Measurements from ENCODE around the gene SCLY. TPM values are rescaled to one million over a fixed set of nuclear protein-coding genes. Genes with fewer than 3 reads are reported as not detected.

The SCLY gene
- total and polyA plus RNA-seq, 4 donors: 7.8 to 16.1 (median 12.1) TPM

- Histone ChIP-seq H3K4me1 (ENCODE audit: control insufficient read depth in 5 of 5, insufficient read depth in 5 of 5, low read length in 5 of 5) (peaks cover 3 to 23% (median 7%) of the 10 kb centered on the region in 5 donors), H3K9me3 (ENCODE audit: control insufficient read depth in 4 of 4, insufficient read depth in 3 of 4, low read length in 3 of 4) (no peaks in the 10 kb centered on the region), H3K36me3 (ENCODE audit: control insufficient read depth in 4 of 4, insufficient read depth in 4 of 4, low read length in 4 of 4) (no peaks in the 10 kb centered on the region), H3K27me3 (ENCODE audit: control insufficient read depth in 3 of 3, insufficient read depth in 3 of 3, low read length in 2 of 3) (peaks cover 0 to 2% (median 0%) of the 10 kb centered on the region in 3 donors), H3K27ac (ENCODE audit: low read depth in 1 of 2, low read length in 1 of 2) (no peak overlapping the region), H3K4me3 (no peak overlapping the region), H3K9ac (ENCODE audit: insufficient read depth in 1 of 2, low read length in 2 of 2) (no peak overlapping the region)
- no peak for ATAC-seq (ENCODE audit: insufficient read depth, low FRiP score)
- TF ChIP-seq CTCF (IDR thresholded peaks at IDR 0.05; ENCODE audit: control extremely low read depth, extremely low read depth): no peak
- no peak for DNase-seq
- WGBS, 2 donors: 93 to 94% methylated on average over 7 of the region's 7 CpGs
Observed at GRCh38 chr2:238140040-238140439, 79.2 kb downstream of the SCLY start.

- no peak for TF ChIP-seq CTCF (IDR thresholded peaks at IDR 0.05; ENCODE audit: control extremely low read depth, extremely low read depth)
- no peak overlapping the region for H3K27ac ChIP-seq (ENCODE audit: low read depth in 1 of 2, low read length in 1 of 2)
- H3K9me3 ChIP-seq (ENCODE audit: control insufficient read depth in 4 of 4, insufficient read depth in 3 of 4, low read length in 3 of 4): no peaks in the 10 kb centered on the region
- no peak for DNase-seq
- H3K27me3 ChIP-seq (ENCODE audit: control insufficient read depth in 3 of 3, insufficient read depth in 3 of 3, low read length in 2 of 3): peaks cover 0 to 2% (median 0%) of the 10 kb centered on the region in 3 donors
- no peaks in the 10 kb centered on the region for H3K36me3 ChIP-seq (ENCODE audit: control insufficient read depth in 4 of 4, insufficient read depth in 4 of 4, low read length in 4 of 4)
- no peak for ATAC-seq (ENCODE audit: insufficient read depth, low FRiP score)
- peaks cover 3 to 23% (median 7%) of the 10 kb centered on the region in 5 donors for H3K4me1 ChIP-seq (ENCODE audit: control insufficient read depth in 5 of 5, insufficient read depth in 5 of 5, low read length in 5 of 5)
- no peak overlapping the region for H3K9ac ChIP-seq (ENCODE audit: insufficient read depth in 1 of 2, low read length in 2 of 2)
- H3K4me3 ChIP-seq: no peak overlapping the region
- 94 to 96% methylated on average over 60 of the region's 60 CpGs for WGBS, 2 donors
Observed at GRCh38 chr2:238140721-238141540, 80.1 kb downstream of the SCLY start.

GRCh38 chr2:238141541-238142318, 80.9 kb downstream of the SCLY start:
- no peak for TF ChIP-seq CTCF (IDR thresholded peaks at IDR 0.05; ENCODE audit: control extremely low read depth, extremely low read depth)
- no peak for ATAC-seq (ENCODE audit: insufficient read depth, low FRiP score)
- Histone ChIP-seq H3K36me3 (ENCODE audit: control insufficient read depth in 4 of 4, insufficient read depth in 4 of 4, low read length in 4 of 4) (no peaks in the 10 kb centered on the region), H3K4me3 (no peak overlapping the region), H3K9me3 (ENCODE audit: control insufficient read depth in 4 of 4, insufficient read depth in 3 of 4, low read length in 3 of 4) (no peaks in the 10 kb centered on the region), H3K4me1 (ENCODE audit: control insufficient read depth in 5 of 5, insufficient read depth in 5 of 5, low read length in 5 of 5) (peaks cover 3 to 20% (median 7%) of the 10 kb centered on the region in 5 donors), H3K9ac (ENCODE audit: insufficient read depth in 1 of 2, low read length in 2 of 2) (no peak overlapping the region), H3K27me3 (ENCODE audit: control insufficient read depth in 3 of 3, insufficient read depth in 3 of 3, low read length in 2 of 3) (no peaks in the 10 kb centered on the region), H3K27ac (ENCODE audit: low read depth in 1 of 2, low read length in 1 of 2) (peak overlapping the region in 1 of 2 donors; percentile 30)
- 47 to 55% methylated on average over 9 to 10 of the region's 10 CpGs for WGBS, 2 donors
- DNase-seq: peak; percentile 78 to 82 (median 80)
